ENCODE measurements around the gene RDX.

Gene RDX

GRCh38 chr11:110279881-110280280, 16.5 kb downstream of the RDX start:
- H3K27ac ChIP-seq (ENCODE audit: insufficient read depth, low read depth, low read length, poor library complexity, severe bottlenecking) = no peak overlapping the region

DNA sequence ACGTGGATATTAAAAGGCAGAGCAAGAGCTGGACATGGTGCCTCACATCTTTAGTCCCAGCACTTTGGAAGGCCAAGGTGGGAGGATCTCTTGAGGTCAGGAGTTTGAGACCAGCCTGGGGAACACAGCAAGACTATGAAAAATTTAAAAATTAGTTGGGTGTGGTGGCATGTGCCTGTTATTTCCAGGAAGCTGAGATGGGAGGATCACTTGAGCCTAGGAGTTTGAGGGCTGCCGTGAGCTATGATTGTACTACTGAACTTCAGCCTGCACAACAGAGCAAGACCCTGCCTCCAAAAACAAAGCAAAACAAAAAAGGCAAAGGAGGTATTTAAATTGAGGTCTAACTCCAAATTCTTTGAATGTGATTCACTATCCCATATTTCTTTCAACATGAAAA, 23.5 kb downstream of the RDX start:
- Histone ChIP-seq H3K27me3 (ENCODE audit: control insufficient read depth, insufficient read depth, low read length, poor library complexity, severe bottlenecking) (no peaks in the 10 kb centered on the region), H3K36me3 (ENCODE audit: control insufficient read depth, insufficient read depth, low read length) (peaks cover 15% of the 10 kb centered on the region), H3K9me3 (ENCODE audit: control insufficient read depth, low read length) (no peaks in the 10 kb centered on the region), H3K27ac (ENCODE audit: insufficient read depth, low read depth, low read length, poor library complexity, severe bottlenecking) (no peak overlapping the region), H3K4me1 (ENCODE audit: control insufficient read depth, insufficient read depth, low read length) (no peaks in the 10 kb centered on the region), H3K4me3 (ENCODE audit: insufficient read depth, low read depth, low read length) (no peak overlapping the region)
- 84 to 88% methylated on average over 2 of the region's 2 CpGs for WGBS, 2 experiments

More at GRCh38 chr11:110279881-110280280, 16.5 kb downstream of the RDX start:
- Histone ChIP-seq H3K4me1 (ENCODE audit: control insufficient read depth, insufficient read depth, low read length) (no peaks in the 10 kb centered on the region), H3K36me3 (ENCODE audit: control insufficient read depth, insufficient read depth, low read length) (peaks cover 6% of the 10 kb centered on the region), H3K4me3 (ENCODE audit: insufficient read depth, low read depth, low read length) (no peak overlapping the region), H3K9me3 (ENCODE audit: control insufficient read depth, low read length) (no peaks in the 10 kb centered on the region), H3K27me3 (ENCODE audit: control insufficient read depth, insufficient read depth, low read length, poor library complexity, severe bottlenecking) (no peaks in the 10 kb centered on the region)

DNA sequence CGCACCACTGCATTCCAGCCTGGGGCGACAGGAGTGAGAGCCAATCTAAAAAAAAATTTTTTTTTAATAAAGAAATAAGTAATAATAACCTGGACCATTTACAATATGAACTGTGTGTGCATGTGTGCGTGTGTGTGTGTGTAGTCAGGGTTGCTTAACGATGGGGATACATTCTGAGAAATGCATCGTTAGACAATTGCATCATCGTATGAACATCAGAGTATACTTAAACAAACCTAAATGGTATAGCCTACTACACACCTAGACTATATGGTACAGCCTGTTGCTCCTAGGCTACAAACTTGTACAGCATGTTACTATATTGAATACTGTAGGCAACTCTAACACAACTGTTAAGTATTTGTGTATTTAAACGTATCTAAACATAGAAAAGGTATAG, 26.4 kb downstream of the RDX start:
- H3K4me3 ChIP-seq (ENCODE audit: insufficient read depth, low read depth, low read length) = no peak overlapping the region
- H3K9me3 ChIP-seq (ENCODE audit: control insufficient read depth, low read length) = no peaks in the 10 kb centered on the region
- H3K27me3 ChIP-seq (ENCODE audit: control insufficient read depth, insufficient read depth, low read length, poor library complexity, severe bottlenecking) = no peaks in the 10 kb centered on the region
- 89 to 95% methylated on average over 6 to 7 of the region's 7 CpGs for WGBS, 2 experiments
- H3K27ac ChIP-seq (ENCODE audit: insufficient read depth, low read depth, low read length, poor library complexity, severe bottlenecking) = no peak overlapping the region
- no peaks in the 10 kb centered on the region for H3K4me1 ChIP-seq (ENCODE audit: control insufficient read depth, insufficient read depth, low read length)
- H3K36me3 ChIP-seq (ENCODE audit: control insufficient read depth, insufficient read depth, low read length) = peaks cover 9% of the 10 kb centered on the region

GRCh38 chr11:110268441-110268840, 28.0 kb downstream of the RDX start:
- H3K27me3 ChIP-seq (ENCODE audit: control insufficient read depth, insufficient read depth, low read length, poor library complexity, severe bottlenecking) = no peaks in the 10 kb centered on the region
- no peaks in the 10 kb centered on the region for H3K9me3 ChIP-seq (ENCODE audit: control insufficient read depth, low read length)
- H3K4me3 ChIP-seq (ENCODE audit: insufficient read depth, low read depth, low read length) = no peak overlapping the region
- H3K36me3 ChIP-seq (ENCODE audit: control insufficient read depth, insufficient read depth, low read length) = peaks cover 9% of the 10 kb centered on the region
- WGBS, 2 experiments = 73 to 88% methylated on average over 1 of the region's 1 CpG
- H3K4me1 ChIP-seq (ENCODE audit: control insufficient read depth, insufficient read depth, low read length) = no peaks in the 10 kb centered on the region
- no peak overlapping the region for H3K27ac ChIP-seq (ENCODE audit: insufficient read depth, low read depth, low read length, poor library complexity, severe bottlenecking)

- Histone ChIP-seq H3K4me3 (ENCODE audit: insufficient read depth, low read depth, low read length) (no peak overlapping the region), H3K27me3 (ENCODE audit: control insufficient read depth, insufficient read depth, low read length, poor library complexity, severe bottlenecking) (no peaks in the 10 kb centered on the region), H3K36me3 (ENCODE audit: control insufficient read depth, insufficient read depth, low read length) (peaks cover 13% of the 10 kb centered on the region), H3K4me1 (ENCODE audit: control insufficient read depth, insufficient read depth, low read length) (no peaks in the 10 kb centered on the region), H3K9me3 (ENCODE audit: control insufficient read depth, low read length) (no peaks in the 10 kb centered on the region), H3K27ac (ENCODE audit: insufficient read depth, low read depth, low read length, poor library complexity, severe bottlenecking) (no peak overlapping the region)
- WGBS, 2 experiments = 94 to 95% methylated on average over 6 of the region's 6 CpGs
These were observed 34.4 kb downstream of the RDX start for GRCh38 chr11:110262072-110262403.

GRCh38 chr11:110261195-110262071, 35.0 kb downstream of the RDX start:
- no peak overlapping the region for H3K27ac ChIP-seq (ENCODE audit: insufficient read depth, low read depth, low read length, poor library complexity, severe bottlenecking)
- H3K27me3 ChIP-seq (ENCODE audit: control insufficient read depth, insufficient read depth, low read length, poor library complexity, severe bottlenecking) = no peaks in the 10 kb centered on the region
- H3K4me3 ChIP-seq (ENCODE audit: insufficient read depth, low read depth, low read length) = no peak overlapping the region
- peaks cover 13% of the 10 kb centered on the region for H3K36me3 ChIP-seq (ENCODE audit: control insufficient read depth, insufficient read depth, low read length)
- WGBS, 2 experiments = 100% methylated on average over 1 of the region's 2 CpGs
- no peaks in the 10 kb centered on the region for H3K4me1 ChIP-seq (ENCODE audit: control insufficient read depth, insufficient read depth, low read length)
- no peaks in the 10 kb centered on the region for H3K9me3 ChIP-seq (ENCODE audit: control insufficient read depth, low read length)

DNA sequence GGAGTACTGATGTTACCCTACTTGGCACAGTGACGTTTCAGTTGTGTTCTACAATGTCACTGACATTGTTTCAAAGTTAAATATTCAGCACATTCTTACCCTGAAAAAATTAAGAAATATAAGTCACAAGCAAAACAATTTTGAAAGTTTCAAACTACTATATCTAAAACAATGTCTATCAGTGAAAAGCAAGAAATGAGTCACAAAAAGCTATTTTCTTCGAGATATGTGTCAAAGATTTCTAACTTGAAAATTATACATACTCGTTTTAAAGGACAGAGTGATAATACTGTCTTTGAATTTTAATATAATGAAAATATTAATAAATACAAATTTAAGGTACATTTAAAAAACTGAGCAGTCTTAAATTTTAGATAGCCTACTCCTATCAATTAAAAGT, 42.9 kb downstream of the RDX start:
- H3K36me3 ChIP-seq (ENCODE audit: control insufficient read depth, insufficient read depth, low read length) = no peaks in the 10 kb centered on the region
- 89 to 100% methylated on average over 1 to 2 of the region's 3 CpGs for WGBS, 2 experiments

GRCh38 chr11:110251836-110252235, 44.6 kb downstream of the RDX start:
- no peaks in the 10 kb centered on the region for H3K9me3 ChIP-seq (ENCODE audit: control insufficient read depth, low read length)
- H3K27me3 ChIP-seq (ENCODE audit: control insufficient read depth, insufficient read depth, low read length, poor library complexity, severe bottlenecking) = no peaks in the 10 kb centered on the region
- no peak overlapping the region for H3K4me3 ChIP-seq (ENCODE audit: insufficient read depth, low read depth, low read length)
- H3K36me3 ChIP-seq (ENCODE audit: control insufficient read depth, insufficient read depth, low read length) = no peaks in the 10 kb centered on the region
- no peak overlapping the region for H3K27ac ChIP-seq (ENCODE audit: insufficient read depth, low read depth, low read length, poor library complexity, severe bottlenecking)
- H3K4me1 ChIP-seq (ENCODE audit: control insufficient read depth, insufficient read depth, low read length) = no peaks in the 10 kb centered on the region
- 100% methylated on average over 1 of the region's 1 CpG for WGBS, 2 experiments

More for the DNA sequence above, 42.9 kb downstream of the RDX start:
- Histone ChIP-seq H3K4me1 (ENCODE audit: control insufficient read depth, insufficient read depth, low read length) (no peaks in the 10 kb centered on the region), H3K9me3 (ENCODE audit: control insufficient read depth, low read length) (no peaks in the 10 kb centered on the region), H3K27ac (ENCODE audit: insufficient read depth, low read depth, low read length, poor library complexity, severe bottlenecking) (no peak overlapping the region), H3K27me3 (ENCODE audit: control insufficient read depth, insufficient read depth, low read length, poor library complexity, severe bottlenecking) (no peaks in the 10 kb centered on the region), H3K4me3 (ENCODE audit: insufficient read depth, low read depth, low read length) (no peak overlapping the region)

- no peaks in the 10 kb centered on the region for H3K9me3 ChIP-seq (ENCODE audit: control insufficient read depth, low read length)
- no peak overlapping the region for H3K27ac ChIP-seq (ENCODE audit: insufficient read depth, low read depth, low read length, poor library complexity, severe bottlenecking)
- H3K36me3 ChIP-seq (ENCODE audit: control insufficient read depth, insufficient read depth, low read length) = no peaks in the 10 kb centered on the region
- H3K4me1 ChIP-seq (ENCODE audit: control insufficient read depth, insufficient read depth, low read length) = no peaks in the 10 kb centered on the region
- no peak overlapping the region for H3K4me3 ChIP-seq (ENCODE audit: insufficient read depth, low read depth, low read length)
- WGBS, 2 experiments = 93 to 96% methylated on average over 2 of the region's 2 CpGs
- no peaks in the 10 kb centered on the region for H3K27me3 ChIP-seq (ENCODE audit: control insufficient read depth, insufficient read depth, low read length, poor library complexity, severe bottlenecking)
These were observed 46.2 kb downstream of the RDX start for GRCh38 chr11:110250168-110250567.

GRCh38 chr11:110249766-110250165, 46.6 kb downstream of the RDX start:
- 96% methylated on average over 5 of the region's 5 CpGs for WGBS, 2 experiments
- Histone ChIP-seq H3K36me3 (ENCODE audit: control insufficient read depth, insufficient read depth, low read length) (no peaks in the 10 kb centered on the region), H3K27ac (ENCODE audit: insufficient read depth, low read depth, low read length, poor library complexity, severe bottlenecking) (no peak overlapping the region), H3K27me3 (ENCODE audit: control insufficient read depth, insufficient read depth, low read length, poor library complexity, severe bottlenecking) (no peaks in the 10 kb centered on the region), H3K4me1 (ENCODE audit: control insufficient read depth, insufficient read depth, low read length) (no peaks in the 10 kb centered on the region), H3K4me3 (ENCODE audit: insufficient read depth, low read depth, low read length) (no peak overlapping the region), H3K9me3 (ENCODE audit: control insufficient read depth, low read length) (no peaks in the 10 kb centered on the region)

Measured in ectodermal cell (in vitro differentiated cells).